H1 (cell line): ENCODE data around the gene COL4A3. TPM values are rescaled to one million over a fixed set of nuclear protein-coding genes. Genes with fewer than 3 reads are reported as not detected.

Experiments
- CTCF ChIA-PET: fragments of 300-600 bp; sonication (Branson Sonifier 250); formaldehyde crosslinking; loops from one replicate; lab custom pipeline; 2021; ENCODE audit not compliant: partially characterized antibody; lab: Charles Lee
- POLR2A ChIA-PET: fragments of 300-600 bp; sonication (Branson Sonifier 250); formaldehyde crosslinking; loops from one replicate; lab custom pipeline; 2021; ENCODE audit warnings: inconsistent platforms; ENCODE audit not compliant: partially characterized antibody; lab: Charles Lee
- DNase-seq, 2 experiments: peaks; one replicate each; pipeline versions ENCODE4 v3.0.0 to v3.0.0-alpha.2; 2010 to 2022; ENCODE audit warnings: low spot score in 2 of 2, low read depth in 1 of 2, mixed read lengths in 1 of 2
- FAIRE-seq: peaks from 2 replicates; lab custom pipeline; 2011; peaks lifted over from hg19 to GRCh38; lab: Jason Lieb, UNC
- H2AFZ ChIP-seq: 2 replicates; pipeline ENCODE4 v1.8.1; 2012; ENCODE audit warnings: low read length, inconsistent platforms
- H2AK5ac ChIP-seq: 2 replicates; pipeline ENCODE4 v1.6.1; 2013; ENCODE audit warnings: low read depth, low read length
- H2BK120ac ChIP-seq: replicated peaks from 2 replicates; pipeline ENCODE3; 2013; ENCODE audit warnings: low read depth, low read length, inconsistent platforms
- H2BK12ac ChIP-seq: 2 replicates; pipeline ENCODE4 v1.6.1; 2013; ENCODE audit warnings: low read depth, low read length
- H2BK15ac ChIP-seq: 2 replicates; pipeline ENCODE4 v1.6.1; 2013; ENCODE audit warnings: low read length
- H2BK20ac ChIP-seq: 2 replicates; pipeline ENCODE4 v1.6.1; 2013; ENCODE audit warnings: low read length
- H2BK5ac ChIP-seq: 2 replicates; pipeline ENCODE4 v1.6.1; 2013; ENCODE audit warnings: low read depth, low read length
- H3K14ac ChIP-seq: 2 replicates; pipeline ENCODE4 v1.6.1; 2013; ENCODE audit warnings: inconsistent platforms; ENCODE audit not compliant: insufficient read length
- H3K18ac ChIP-seq: 2 replicates; pipeline ENCODE4 v1.6.1; 2013; ENCODE audit warnings: low read length; ENCODE audit errors: extremely low read depth
- H3K23ac ChIP-seq: 2 replicates; pipeline ENCODE4 v1.6.1; 2013; ENCODE audit warnings: inconsistent platforms; ENCODE audit not compliant: insufficient read length
- H3K23me2 ChIP-seq: 2 replicates; pipeline ENCODE4 v1.6.1; 2013; ENCODE audit warnings: low read depth, low read length
- H3K27ac ChIP-seq: 2 replicates; pipeline ENCODE4 v1.6.1; 2011; ENCODE audit warnings: low read depth, low read length, inconsistent platforms
- H3K27me3 ChIP-seq, 4 experiments: replicated peaks in 1 of 4; 1 replicate in 1 of 4; 2 replicates in 3 of 4; pipeline versions ENCODE4 v1.6.1 to v1.8.1; 2011 to 2013; ENCODE audit warnings: low read length in 3 of 4, mild to moderate bottlenecking in 3 of 4, inconsistent platforms in 2 of 4, mixed read lengths in 2 of 4, moderate library complexity in 1 of 4; ENCODE audit not compliant: control insufficient read depth in 3 of 4, insufficient read depth in 3 of 4; ENCODE audit errors: extremely low read depth in 1 of 4
- H3K36me3 ChIP-seq, 4 experiments: 2 replicates each; pipeline versions ENCODE4 v1.6.1 to v1.8.1; 2011 to 2013; ENCODE audit warnings: mild to moderate bottlenecking in 4 of 4, low read length in 3 of 4, moderate library complexity in 2 of 4, control low read depth in 1 of 4, inconsistent platforms in 1 of 4; ENCODE audit not compliant: insufficient read depth in 4 of 4, control insufficient read depth in 2 of 4
- H3K4ac ChIP-seq: replicated peaks from 2 replicates; pipeline ENCODE3; 2013; ENCODE audit warnings: low read length, low read depth, mixed read lengths, inconsistent platforms; ENCODE audit not compliant: insufficient read length
- H3K4me1 ChIP-seq, 4 experiments: replicated peaks in 1 of 4; 1 replicate in 1 of 4; 2 replicates in 3 of 4; pipeline versions ENCODE4 v1.6.1 to v1.8.1; 2011 to 2013; ENCODE audit warnings: low read length in 3 of 4, inconsistent platforms in 2 of 4, mixed read lengths in 1 of 4; ENCODE audit not compliant: insufficient read depth in 4 of 4, control insufficient read depth in 3 of 4
- H3K4me2 ChIP-seq, 2 experiments: 2 replicates each; pipeline versions ENCODE4 v1.6.1 to v1.8.1; 2011 to 2013; ENCODE audit warnings: low read depth in 2 of 2, low read length in 2 of 2, control low read depth in 1 of 2, inconsistent platforms in 1 of 2, mild to moderate bottlenecking in 1 of 2; ENCODE audit not compliant: insufficient read depth in 1 of 2
- H3K4me3 ChIP-seq, 4 experiments: fragments of 200-600, 300-600 bp in 1 of 4; sonication (generic), shearing (Covaris generic), sonication (Bioruptor Twin) in 1 of 4; 2 replicates each; pipeline versions ENCODE4 v1.5.1 to v1.8.1; 2011 to 2016; ENCODE audit warnings: low read length in 4 of 4, low read depth in 3 of 4, control low read depth in 2 of 4, inconsistent platforms in 2 of 4, mild to moderate bottlenecking in 2 of 4, mixed read lengths in 1 of 4, moderate library complexity in 1 of 4; ENCODE audit not compliant: insufficient read depth in 2 of 4; ENCODE audit errors: extremely low read depth in 1 of 4
- H3K56ac ChIP-seq: replicated peaks from 2 replicates; pipeline ENCODE3; 2013; ENCODE audit warnings: low read depth, mild to moderate bottlenecking, mixed read lengths, low read length, inconsistent platforms; ENCODE audit not compliant: insufficient read length
- H3K79me1 ChIP-seq: 2 replicates; pipeline ENCODE4 v1.6.1; 2013; ENCODE audit warnings: low read depth, low read length, control low read depth
- H3K79me2 ChIP-seq, 2 experiments: 2 replicates each; pipeline versions ENCODE4 v1.6.1 to v1.8.1; 2012 to 2013; ENCODE audit warnings: low read length in 2 of 2, mild to moderate bottlenecking in 2 of 2, inconsistent platforms in 1 of 2; ENCODE audit not compliant: insufficient read depth in 2 of 2, control insufficient read depth in 1 of 2
- H3K9ac ChIP-seq, 4 experiments: replicated peaks in 1 of 4; 1 replicate in 1 of 4; 2 replicates in 3 of 4; pipeline versions ENCODE4 v1.6.1 to v1.8.1; 2011 to 2013; ENCODE audit warnings: low read depth in 3 of 4, low read length in 3 of 4, control low read depth in 2 of 4, mild to moderate bottlenecking in 2 of 4, moderate library complexity in 2 of 4, inconsistent platforms in 1 of 4; ENCODE audit errors: extremely low read depth in 1 of 4
- H3K9me3 ChIP-seq, 2 experiments: 2 replicates each; pipeline versions ENCODE4 v1.6.1 to v1.8.1; 2012 to 2013; ENCODE audit warnings: mild to moderate bottlenecking in 2 of 2, moderate library complexity in 2 of 2, control low read depth in 1 of 2, inconsistent platforms in 1 of 2, low read depth in 1 of 2, low read length in 1 of 2, mixed read lengths in 1 of 2; ENCODE audit not compliant: insufficient read depth in 2 of 2
- H4K20me1 ChIP-seq, 2 experiments: replicated peaks in 1 of 2; 2 replicates each; pipeline versions ENCODE3 to v1.8.1; 2011 to 2013; ENCODE audit warnings: inconsistent platforms in 2 of 2, low read length in 2 of 2, mild to moderate bottlenecking in 1 of 2; ENCODE audit not compliant: insufficient read depth in 2 of 2, control insufficient read depth in 1 of 2
- H4K5ac ChIP-seq: 2 replicates; pipeline ENCODE4 v1.6.1; 2013; ENCODE audit warnings: low read length, low read depth, mixed read lengths, inconsistent platforms; ENCODE audit not compliant: insufficient read length
- H4K8ac ChIP-seq: 2 replicates; pipeline ENCODE4 v1.8.0; 2013; ENCODE audit warnings: mild to moderate bottlenecking, moderate library complexity, low read length, inconsistent platforms; ENCODE audit not compliant: insufficient read depth; ENCODE audit errors: extremely low read depth
- H4K91ac ChIP-seq: replicated peaks from 2 replicates; pipeline ENCODE3; 2013; ENCODE audit warnings: low read length, mixed read lengths, inconsistent platforms; ENCODE audit not compliant: insufficient read length
- RAD21 ChIP-seq, 2 experiments: IDR thresholded peaks in 1 of 2; conservative IDR thresholded peaks in 1 of 2; 2 replicates each; pipeline ENCODE4 v1.6.1; 2011; ENCODE audit warnings: low read depth in 2 of 2, low read length in 2 of 2, improper control_type of control experiment in 1 of 2, inconsistent platforms in 1 of 2, mild to moderate bottlenecking in 1 of 2, moderate library complexity in 1 of 2
- RXRA ChIP-seq: IDR thresholded peaks from 2 replicates; pipeline ENCODE4 v1.6.1; 2011; ENCODE audit warnings: low read depth, mild to moderate bottlenecking, low read length, moderate library complexity; ENCODE audit not compliant: insufficient read depth
- SIN3A ChIP-seq, 2 experiments: IDR thresholded peaks in 1 of 2; conservative IDR thresholded peaks in 1 of 2; 2 replicates each; pipeline ENCODE4 v1.6.1; 2011 to 2012; ENCODE audit warnings: low read length in 2 of 2, improper control_type of control experiment in 1 of 2, low read depth in 1 of 2, mild to moderate bottlenecking in 1 of 2
- WGBS, 2 experiments: shearing (Covaris generic) in 1 of 2; methylation state at CpG; one replicate each; pipeline versions ENCODE4 v1.1.6 to v1.1.7; 2013 to 2015; ENCODE audit warnings: low lambda C conversion rate in 2 of 2, mixed read lengths in 2 of 2, inconsistent platforms in 1 of 2, low coverage in 1 of 2, missing lambda C conversion rate in 1 of 2; ENCODE audit not compliant: insufficient replicate concordance in 2 of 2, insufficient coverage in 1 of 2, insufficient read length in 1 of 2; ENCODE audit errors: extremely low coverage in 1 of 2, missing lambda C conversion rate in 1 of 2; 5-methylcytosine and 5-hydroxymethylcytosine counted together
- polyA plus RNA-seq, 7 experiments: library from polyadenylated mRNA; depleted of rRNA in 3 of 7; stranded (reverse) in 5 of 7; unstranded in 2 of 7; fragments of >200 nt in 5 of 7; fragments of 200-250 nt in 2 of 7; gene quantifications; 1 replicate in 5 of 7; 2 replicates in 1 of 7; 4 replicates in 1 of 7; pipeline versions ENCODE4 v1.2.1 to v1.2.3, GENCODE V29; 2011 to 2013; ENCODE audit warnings: missing spikeins in 2 of 7, mixed read lengths in 2 of 7
- total RNA-seq: library from RNA; stranded (reverse); fragmentation: NEBNext Ultra II Directional; extraction: Animal tissue kit (Norgen Biotek cat#: 25700); gene quantifications from 2 replicates; pipeline ENCODE4 v1.2.1, GENCODE V29; 2021

Gene COL4A3
- total and polyA plus RNA-seq, 2 of the 8 experiments (the other 6 are each of a cell fraction or from before 2014, with no cell fraction given): 0.12 to 0.17 TPM

GRCh38 chr2:227295806-227296205, 131.4 kb downstream of the COL4A3 start:
- Histone ChIP-seq H3K56ac (no peak overlapping the region), H2BK120ac (no peak overlapping the region), H2BK5ac (no peak overlapping the region), H3K18ac (no peak overlapping the region), H4K20me1 (no peaks in the 10 kb centered on the region), H3K79me1 (no peaks in the 10 kb centered on the region), H3K23ac (no peak overlapping the region), H3K79me2 (no peaks in the 10 kb centered on the region), H3K4me2 (no peak overlapping the region), H2AFZ (no peak overlapping the region), H3K27me3 (peaks cover 0 to 2% (median 0%) of the 10 kb centered on the region in 4 experiments; a peak in 1 of 7 replicates), H3K4me3 (no peak overlapping the region), H3K14ac (no peak overlapping the region), H3K36me3 (no peaks in the 10 kb centered on the region), H2AK5ac (no peak overlapping the region), H3K23me2 (no peaks in the 10 kb centered on the region), H2BK20ac (no peak overlapping the region), H3K4me1 (no peaks in the 10 kb centered on the region), H4K8ac (no peak overlapping the region), H3K9ac (no peak overlapping the region), H3K9me3 (no peaks in the 10 kb centered on the region), H3K27ac (no peak overlapping the region), H3K4ac (no peak overlapping the region), H4K5ac (no peak overlapping the region), H2BK12ac (no peak overlapping the region), H2BK15ac (no peak overlapping the region), H4K91ac (no peak overlapping the region)
- CTCF ChIA-PET: interaction anchor here (2.0 kb wide), 1 partner anchor 13 kb away, joined by 4 read pairs; no protein-coding TSS in a partner anchor
- no peak for DNase-seq
- WGBS, 2 experiments: 98% methylated on average over 4 of the region's 4 CpGs; no CpG with 5 or more reads in 1 of the 2 experiments
- TF ChIP-seq SIN3A (conservative IDR thresholded peaks at IDR 0.05 in 1 of 2, IDR thresholded peaks at IDR 0.05 in 1 of 2; ENCODE audit: low read depth in 1 of 2, low read length in 2 of 2) (no peak), RXRA (no peak), RAD21 (IDR thresholded peaks at IDR 0.05 in 1 of 2, conservative IDR thresholded peaks at IDR 0.05 in 1 of 2; ENCODE audit: low read depth in 2 of 2, low read length in 2 of 2) (no peak)
- POLR2A ChIA-PET: no interaction called here
- FAIRE-seq: no peak
